ENCODE results near the gene FOSL2. TPM values are rescaled to one million over a fixed set of nuclear protein-coding genes. Genes with fewer than 3 reads are reported as not detected.

The FOSL2 gene
- total RNA-seq, 1 experiment from 2014 or later, result 12.2 TPM

DNA sequence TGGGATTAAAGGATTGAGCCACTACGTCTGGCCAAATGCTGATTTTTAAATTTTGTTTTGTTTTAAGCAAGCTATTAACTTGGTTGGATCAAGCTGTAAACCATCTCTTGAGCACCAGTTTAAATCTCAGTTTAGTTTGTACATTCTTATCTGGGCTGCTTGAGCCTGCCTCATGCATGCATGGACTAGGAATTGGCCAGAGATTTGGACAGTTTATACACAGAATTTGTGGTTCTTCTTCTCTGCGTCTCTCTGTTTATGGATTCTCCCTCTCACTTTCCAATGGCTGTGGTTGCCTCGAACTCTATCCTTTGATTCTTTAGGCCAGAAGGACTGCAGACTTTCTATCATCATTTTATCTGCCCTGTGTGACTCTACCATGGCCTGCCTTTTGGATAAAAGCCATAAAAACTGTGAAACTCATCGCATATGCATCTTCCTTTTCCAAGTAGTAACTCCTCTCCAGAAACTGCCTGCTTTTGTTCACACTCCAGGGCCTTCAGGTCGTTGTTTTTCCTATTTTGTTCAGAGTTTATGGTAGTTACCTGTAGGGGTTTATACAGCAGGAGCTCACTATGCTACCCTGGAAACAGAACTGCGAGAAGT is 70.7 kb downstream of the FOSL2 start:
- CTCF ChIA-PET, result interaction anchor here (0.7 kb wide), 1 partner anchor 11 kb away, joined by 5 read pairs; no protein-coding TSS in a partner anchor

DNA sequence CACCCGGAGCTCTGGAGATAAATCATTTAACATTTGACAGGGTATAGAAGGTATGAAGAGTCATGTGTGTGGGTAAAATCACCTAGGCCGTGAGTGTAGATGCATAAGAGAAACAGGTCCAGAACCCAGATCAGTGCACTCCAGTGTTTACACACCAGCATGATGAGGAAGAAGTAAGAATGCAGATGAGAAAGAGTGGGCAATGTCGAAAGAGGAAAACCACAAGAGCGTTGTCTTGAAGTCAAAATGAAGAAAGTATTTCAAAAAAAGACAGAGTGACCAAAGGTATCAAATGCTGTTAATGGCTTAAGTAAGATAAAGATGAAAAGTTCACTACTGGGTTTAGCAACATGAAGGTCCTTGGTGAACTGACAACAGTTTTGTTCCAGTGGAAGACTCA is 71.2 kb downstream of the FOSL2 start:
- intact Hi-C loops (cut with micrococcal nuclease; ENCODE audit: unreplicated experiment), result no loop called here
- TF ChIP-seq, protein P1, sequence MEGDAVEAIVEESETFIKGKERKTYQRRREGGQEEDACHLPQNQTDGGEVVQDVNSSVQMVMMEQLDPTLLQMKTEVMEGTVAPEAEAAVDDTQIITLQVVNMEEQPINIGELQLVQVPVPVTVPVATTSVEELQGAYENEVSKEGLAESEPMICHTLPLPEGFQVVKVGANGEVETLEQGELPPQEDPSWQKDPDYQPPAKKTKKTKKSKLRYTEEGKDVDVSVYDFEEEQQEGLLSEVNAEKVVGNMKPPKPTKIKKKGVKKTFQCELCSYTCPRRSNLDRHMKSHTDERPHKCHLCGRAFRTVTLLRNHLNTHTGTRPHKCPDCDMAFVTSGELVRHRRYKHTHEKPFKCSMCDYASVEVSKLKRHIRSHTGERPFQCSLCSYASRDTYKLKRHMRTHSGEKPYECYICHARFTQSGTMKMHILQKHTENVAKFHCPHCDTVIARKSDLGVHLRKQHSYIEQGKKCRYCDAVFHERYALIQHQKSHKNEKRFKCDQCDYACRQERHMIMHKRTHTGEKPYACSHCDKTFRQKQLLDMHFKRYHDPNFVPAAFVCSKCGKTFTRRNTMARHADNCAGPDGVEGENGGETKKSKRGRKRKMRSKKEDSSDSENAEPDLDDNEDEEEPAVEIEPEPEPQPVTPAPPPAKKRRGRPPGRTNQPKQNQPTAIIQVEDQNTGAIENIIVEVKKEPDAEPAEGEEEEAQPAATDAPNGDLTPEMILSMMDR (conservative IDR thresholded peaks at IDR 0.05; ENCODE audit: low read depth, low read length), result no peak

More for the DNA sequence above, 70.7 kb downstream of the FOSL2 start:
- no peak overlapping the region for H3K27ac ChIP-seq (ENCODE audit: low read depth, low read length, poor library complexity, severe bottlenecking)
- H3K27me3 ChIP-seq (replicated peaks; ENCODE audit: insufficient read depth, low read depth, low read length, poor library complexity), result no peaks in the 10 kb centered on the region
- no TSS peak for BruUV-seq (replicated peaks)
- no peaks in the 10 kb centered on the region for H3K9me3 ChIP-seq (ENCODE audit: low read depth, low read length, poor library complexity, severe bottlenecking)
- POLR2A ChIA-PET (ENCODE audit: low non-redundant PET), result no interaction called here
- H3K4me3 ChIP-seq (ENCODE audit: low read depth, low read length, poor library complexity, severe bottlenecking), result no peak overlapping the region
- peaks cover 4% of the 10 kb centered on the region for H3K4me1 ChIP-seq (ENCODE audit: insufficient read depth, low read length, poor library complexity, severe bottlenecking)
- H3K36me3 ChIP-seq (ENCODE audit: insufficient read depth, low read length, poor library complexity, severe bottlenecking), result no peaks in the 10 kb centered on the region
- intact Hi-C loops (cut with micrococcal nuclease; ENCODE audit: unreplicated experiment), result no loop called here
- TF ChIP-seq EZH2 (IDR thresholded peaks at IDR 0.05; ENCODE audit: borderline replicate concordance, low read depth, low read length, poor library complexity, severe bottlenecking), result no peak
- TF ChIP-seq, protein P1 (conservative IDR thresholded peaks at IDR 0.05; ENCODE audit: low read depth, low read length), result no peak
- no peak for DNase-seq (ENCODE audit: low spot score)

DNA sequence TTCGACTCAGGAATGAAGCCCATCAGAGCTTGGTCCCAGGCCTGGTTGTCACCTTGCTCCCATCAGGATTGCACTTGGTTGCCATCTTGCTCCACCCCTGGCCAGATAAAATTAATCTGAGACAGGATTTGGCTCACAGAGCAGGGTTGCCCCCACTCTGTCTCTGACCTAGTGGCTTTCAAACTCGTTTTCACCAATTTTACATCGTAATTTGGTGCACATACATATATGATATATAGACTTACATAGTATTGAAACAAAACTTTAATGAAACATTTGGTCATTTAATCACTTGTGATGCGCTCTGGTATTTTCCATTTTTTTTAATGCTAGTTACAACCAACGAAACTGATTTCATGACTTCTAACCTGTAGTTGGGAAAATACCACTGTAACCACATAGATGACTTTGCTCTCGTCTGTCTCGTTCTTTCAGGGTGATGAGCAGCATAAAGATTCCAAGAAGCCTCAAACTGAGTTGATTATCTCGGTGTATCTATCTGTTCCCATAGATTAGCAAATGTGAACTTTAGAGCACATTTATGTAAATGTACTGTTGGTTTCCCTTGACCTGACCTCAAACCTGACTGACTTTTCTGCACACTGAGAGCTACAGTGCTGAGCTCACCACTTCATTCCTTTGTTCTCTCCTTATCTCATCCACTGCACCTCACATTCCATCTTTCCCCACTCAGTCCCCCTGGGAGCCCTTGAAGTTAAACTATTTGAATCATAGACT is 72.7 kb downstream of the FOSL2 start:
- H3K27me3 ChIP-seq (replicated peaks; ENCODE audit: insufficient read depth, low read depth, low read length, poor library complexity), result no peaks in the 10 kb centered on the region
- no peaks in the 10 kb centered on the region for H3K9me3 ChIP-seq (ENCODE audit: low read depth, low read length, poor library complexity, severe bottlenecking)
- H3K4me1 ChIP-seq (ENCODE audit: insufficient read depth, low read length, poor library complexity, severe bottlenecking), result peaks cover 15% of the 10 kb centered on the region
- intact Hi-C loops (cut with micrococcal nuclease; ENCODE audit: unreplicated experiment), result no loop called here
- CTCF ChIA-PET, result no interaction called here
- no TSS peak for BruUV-seq (replicated peaks)
- no peak overlapping the region for H3K4me3 ChIP-seq (ENCODE audit: low read depth, low read length, poor library complexity, severe bottlenecking)
- POLR2A ChIA-PET (ENCODE audit: low non-redundant PET), result no interaction called here
- no peak for DNase-seq (ENCODE audit: low spot score)
- TF ChIP-seq EZH2 (IDR thresholded peaks at IDR 0.05; ENCODE audit: borderline replicate concordance, low read depth, low read length, poor library complexity, severe bottlenecking), result no peak
- H3K36me3 ChIP-seq (ENCODE audit: insufficient read depth, low read length, poor library complexity, severe bottlenecking), result no peaks in the 10 kb centered on the region
- H3K27ac ChIP-seq (ENCODE audit: low read depth, low read length, poor library complexity, severe bottlenecking), result no peak overlapping the region

More for the DNA sequence above, 71.2 kb downstream of the FOSL2 start:
- H3K9me3 ChIP-seq (ENCODE audit: low read depth, low read length, poor library complexity, severe bottlenecking), result no peaks in the 10 kb centered on the region
- no peak overlapping the region for H3K27ac ChIP-seq (ENCODE audit: low read depth, low read length, poor library complexity, severe bottlenecking)
- CTCF ChIA-PET, result no interaction called here
- DNase-seq (ENCODE audit: low spot score), result no peak
- POLR2A ChIA-PET (ENCODE audit: low non-redundant PET), result no interaction called here
- H3K4me3 ChIP-seq (ENCODE audit: low read depth, low read length, poor library complexity, severe bottlenecking), result no peak overlapping the region
- no peaks in the 10 kb centered on the region for H3K36me3 ChIP-seq (ENCODE audit: insufficient read depth, low read length, poor library complexity, severe bottlenecking)
- peaks cover 7% of the 10 kb centered on the region for H3K4me1 ChIP-seq (ENCODE audit: insufficient read depth, low read length, poor library complexity, severe bottlenecking)
- H3K27me3 ChIP-seq (replicated peaks; ENCODE audit: insufficient read depth, low read depth, low read length, poor library complexity), result no peaks in the 10 kb centered on the region
- no TSS peak for BruUV-seq (replicated peaks)

Other genes with a start within 250 kb of the FOSL2 start
- gene PLB1, start 103.2 kb downstream of the FOSL2 start, total RNA-seq (2021), result 0.39 TPM in 1 of 2 replicates, not detected in the other

Measured in A673 (cell line).